ENCODE results near the gene PAMR1. TPM values are rescaled to one million over a fixed set of nuclear protein-coding genes. Genes with fewer than 3 reads are reported as not detected.

PAMR1 gene
- total and polyA plus RNA-seq, 9 of the 15 experiments (the other 6 are each of a cell fraction or from before 2014, with no cell fraction given): not detected

GRCh38 chr11:35564245-35564595 is 38.8 kb upstream of the PAMR1 start:
- intact Hi-C loops (cut with micrococcal nuclease): no loop called here
- Histone ChIP-seq H3K27me3 (ENCODE audit: control insufficient read depth in 2 of 2, insufficient read depth in 2 of 2, low read length in 2 of 2) (peaks cover 9 to 11% of the 10 kb centered on the region in 2 experiments; a peak in 3 of 5 replicates), H3K36me3 (ENCODE audit: control insufficient read depth, insufficient read depth, low read length) (no peaks in the 10 kb centered on the region), H3K9ac (ENCODE audit: insufficient read depth in 1 of 2, low read depth in 2 of 2, low read length in 2 of 2) (no peak overlapping the region), H3K27ac (ENCODE audit: extremely low read depth, low read depth, low read length) (no peak overlapping the region), H2AFZ (ENCODE audit: low read depth, low read length) (no peak overlapping the region), H3K4me3 (no peak overlapping the region), H3K9me1 (ENCODE audit: control insufficient read depth, insufficient read depth, low read length) (no peaks in the 10 kb centered on the region), H3K4me1 (replicated peaks in 1 of 2; ENCODE audit: control insufficient read depth in 2 of 2, insufficient read depth in 2 of 2, low read length in 2 of 2) (no peaks in the 10 kb centered on the region), H3K4me2 (ENCODE audit: insufficient read depth, low read length) (no peak overlapping the region), H4K20me1 (replicated peaks; ENCODE audit: control insufficient read depth, insufficient read depth, low read length) (no peaks in the 10 kb centered on the region), H3K79me2 (ENCODE audit: control insufficient read depth, insufficient read depth, low read length) (no peaks in the 10 kb centered on the region), H3K9me3 (replicated peaks; ENCODE audit: control insufficient read depth, insufficient read depth, low read depth, low read length) (no peaks in the 10 kb centered on the region)
- 3% methylated on average over 4 of the region's 4 CpGs for WGBS (ENCODE audit: insufficient coverage, low coverage, missing lambda C conversion rate)
- no peak for ATAC-seq
- ChIA-PET POLR2A (interaction anchor here (1.2 kb wide), 1 partner anchor 16 kb away, joined by 3 read pairs; no protein-coding TSS in a partner anchor), CTCF (ENCODE audit: low intra/inter-chr PET ratio) (no interaction called here)
- no peak for FAIRE-seq
- in situ Hi-C loops (cut with MboI): no loop called here
- TF ChIP-seq ZBTB8A (IDR thresholded peaks at IDR 0.05; ENCODE audit: partially characterized antibody) (no peak), HEY1 (CRISPR knock-in tag; IDR thresholded peaks at IDR 0.05; ENCODE audit: borderline replicate concordance) (no peak), BCLAF1 (IDR thresholded peaks at IDR 0.05; ENCODE audit: borderline replicate concordance in 1 of 2, control insufficient read depth in 1 of 2, low read depth in 2 of 2, low read length in 1 of 2) (no peak), MAFG (tag; conservative IDR thresholded peaks at IDR 0.05) (no peak), E2F3 (CRISPR knock-in tag; IDR thresholded peaks at IDR 0.05) (no peak), ZNF707 (CRISPR knock-in tag; conservative IDR thresholded peaks at IDR 0.05) (no peak)
- DNase-seq (ENCODE audit: extremely low read depth in 1 of 4, low spot score in 3 of 4): no peak
- no TSS peak for BruUV-seq (replicated peaks)

All from K562 (cell line).